MM.1S (cell line): Measurements from ENCODE around the gene MTNR1B.

Experiments
- DNase-seq: peaks from one replicate; pipeline ENCODE4 v3.0.0-alpha.2; 2015
- H2AFZ ChIP-seq: fragments of 300-600 bp; sonication (generic); 2 replicates; pipeline ENCODE4 v1.6.0; 2016; ENCODE audit warnings: antibody characterized with exemption, low read length
- H3F3A ChIP-seq: fragments of 300-600 bp; sonication (generic); 2 replicates; pipeline ENCODE4 v1.6.1; 2016; ENCODE audit warnings: mild to moderate bottlenecking, antibody characterized with exemption, low read length, moderate library complexity, mixed read lengths; ENCODE audit not compliant: insufficient read depth
- H3K27ac ChIP-seq: fragments of 300-600 bp; sonication (generic); 2 replicates; pipeline ENCODE4 v1.5.1; 2016; ENCODE audit warnings: mild to moderate bottlenecking, low read length
- H3K27me3 ChIP-seq: fragments of 300-600 bp; sonication (generic); replicated peaks from 2 replicates; pipeline ENCODE4 v1.6.0; 2016; ENCODE audit warnings: low read length; ENCODE audit not compliant: insufficient read depth
- H3K36me3 ChIP-seq: fragments of 300-600 bp; sonication (generic); replicated peaks from 2 replicates; pipeline ENCODE4 v1.6.1; 2016; ENCODE audit warnings: mild to moderate bottlenecking, low read length, mixed read lengths; ENCODE audit not compliant: insufficient read depth
- H3K4me1 ChIP-seq: fragments of 300-600 bp; sonication (generic); 2 replicates; pipeline ENCODE4 v1.6.1; 2016; ENCODE audit warnings: low read length, mixed read lengths
- H3K4me2 ChIP-seq: fragments of 300-600 bp; sonication (generic); 2 replicates; pipeline ENCODE4 v1.6.0; 2016; ENCODE audit warnings: low read depth, low read length
- H3K4me3 ChIP-seq: fragments of 300-600 bp; sonication (generic); 2 replicates; pipeline ENCODE4 v1.5.1; 2016; ENCODE audit warnings: low read length, mixed read lengths
- H3K79me2 ChIP-seq: fragments of 300-600 bp; sonication (generic); 2 replicates; pipeline ENCODE4 v1.6.1; 2016; ENCODE audit warnings: mixed run types, low read length, mixed read lengths
- H3K9ac ChIP-seq: fragments of 300-600 bp; sonication (generic); 2 replicates; pipeline ENCODE4 v1.6.1; 2016; ENCODE audit warnings: low read length, mixed read lengths
- H3K9me2 ChIP-seq: fragments of 300-600 bp; sonication (generic); replicated peaks from 2 replicates; pipeline ENCODE4 v1.6.1; 2016; ENCODE audit warnings: mild to moderate bottlenecking, low read length, mixed read lengths; ENCODE audit not compliant: insufficient read depth
- H3K9me3 ChIP-seq: fragments of 300-600 bp; sonication (generic); replicated peaks from 2 replicates; pipeline ENCODE4 v1.6.1; 2016; ENCODE audit warnings: mild to moderate bottlenecking, low read length, mixed read lengths; ENCODE audit not compliant: insufficient read depth
- H4K20me1 ChIP-seq: fragments of 300-600 bp; sonication (generic); 2 replicates; pipeline ENCODE4 v1.6.1; 2016; ENCODE audit warnings: mild to moderate bottlenecking, low read length, moderate library complexity, mixed read lengths; ENCODE audit not compliant: insufficient read depth
- CTCF ChIP-seq: fragments of 300-600 bp; sonication (generic); IDR thresholded peaks from 2 replicates; pipeline ENCODE4 v1.5.1; 2016; ENCODE audit warnings: antibody characterized with exemption, low read length, mixed read lengths
- EZH2 ChIP-seq: fragments of 300-600 bp; sonication (generic); optimal IDR thresholded peaks from 2 replicates; pipeline ENCODE3; 2017; ENCODE audit warnings: low read depth, mild to moderate bottlenecking, antibody characterized with exemption, low read length, mixed read lengths
- EZH2phosphoT487 ChIP-seq: fragments of 300-600 bp; sonication (generic); IDR thresholded peaks from 2 replicates; pipeline ENCODE4 v1.6.1; 2018; ENCODE audit warnings: antibody characterized with exemption, low read length

Gene MTNR1B

DNA sequence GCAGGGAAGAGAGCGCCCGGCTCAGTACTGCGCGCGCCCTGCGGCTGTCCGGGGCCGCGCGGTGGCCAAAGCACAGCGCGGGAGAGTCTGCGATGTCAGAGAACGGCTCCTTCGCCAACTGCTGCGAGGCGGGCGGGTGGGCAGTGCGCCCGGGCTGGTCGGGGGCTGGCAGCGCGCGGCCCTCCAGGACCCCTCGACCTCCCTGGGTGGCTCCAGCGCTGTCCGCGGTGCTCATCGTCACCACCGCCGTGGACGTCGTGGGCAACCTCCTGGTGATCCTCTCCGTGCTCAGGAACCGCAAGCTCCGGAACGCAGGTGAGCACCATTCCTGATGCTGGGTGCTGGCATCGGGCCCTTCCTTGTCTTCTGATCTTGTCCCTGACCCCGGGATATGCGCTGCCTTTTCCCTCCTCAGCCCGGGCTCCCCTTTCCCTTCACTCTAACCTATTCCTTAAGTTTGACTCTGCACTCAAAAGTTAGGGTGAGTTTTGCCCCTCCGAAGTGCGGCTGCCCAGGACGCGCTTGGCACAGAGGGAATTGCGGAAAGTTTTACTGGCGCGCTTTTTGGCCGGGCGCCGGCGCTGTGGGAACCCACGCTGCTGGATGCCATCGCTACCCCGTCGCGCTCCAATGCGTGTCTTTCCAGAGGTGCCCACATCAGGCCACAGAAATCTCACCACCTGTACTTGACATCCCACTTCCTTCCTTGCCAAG lies at the start of gene MTNR1B:
MTNR1B (plus strand) TSS at position 18 of the 714 bp plus-strand sequence; CDS start at position 93, 75 bp downstream.
- no peaks in the 10 kb centered on the region for H3K79me2 ChIP-seq
- no peaks in the 10 kb centered on the region for H3K27me3 ChIP-seq
- H3K36me3 ChIP-seq, result no peaks in the 10 kb centered on the region
- H3K9ac ChIP-seq, result no peak within 1 kb of the TSS
- no peaks in the 10 kb centered on the region for H3K9me2 ChIP-seq
- H3K4me2 ChIP-seq, result no peak within 1 kb of the TSS
- no peaks in the 10 kb centered on the region for H3K4me1 ChIP-seq
- H2AFZ ChIP-seq, result no peak within 1 kb of the TSS
- H3F3A ChIP-seq, result no peaks in the 10 kb centered on the region
- no peaks in the 10 kb centered on the region for H3K9me3 ChIP-seq
- TF ChIP-seq CTCF (no peak), EZH2phosphoT487 (no peak), EZH2 (no peak)
- no peak within 1 kb of the TSS for H3K27ac ChIP-seq
- H4K20me1 ChIP-seq, result no peaks in the 10 kb centered on the region
- H3K4me3 ChIP-seq, result no peak within 1 kb of the TSS
- DNase-seq, result no peak

DNA sequence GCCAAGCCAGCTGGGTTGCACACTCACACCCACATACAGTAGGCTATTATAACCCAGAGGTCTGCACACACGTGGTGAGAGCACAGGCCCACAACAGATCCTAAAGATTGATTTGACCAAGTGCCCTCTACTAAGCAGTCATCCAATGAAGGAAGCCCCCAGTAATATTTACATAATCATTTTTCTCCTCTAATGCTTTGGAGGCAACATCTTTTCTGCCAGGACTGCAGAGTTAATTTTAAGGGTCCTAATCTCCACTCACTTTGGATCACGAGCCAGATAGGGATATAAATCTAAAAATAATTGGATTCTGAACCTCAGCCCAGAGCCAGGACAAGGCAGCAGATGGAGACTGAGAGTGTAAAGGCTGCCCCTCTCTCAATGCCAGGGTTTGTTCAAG lies 49.1 kb upstream of the MTNR1B start:
- Histone ChIP-seq H3K4me1 (no peaks in the 10 kb centered on the region), H4K20me1 (no peaks in the 10 kb centered on the region), H3K9me3 (no peaks in the 10 kb centered on the region), H3K4me3 (no peak overlapping the region), H3K9ac (no peak overlapping the region), H3K27ac (no peak overlapping the region), H3K4me2 (no peak overlapping the region), H3K9me2 (no peaks in the 10 kb centered on the region), H2AFZ (no peak overlapping the region), H3K27me3 (no peaks in the 10 kb centered on the region), H3F3A (no peaks in the 10 kb centered on the region), H3K36me3 (no peaks in the 10 kb centered on the region), H3K79me2 (no peaks in the 10 kb centered on the region)
- TF ChIP-seq CTCF (no peak), EZH2 (no peak), EZH2phosphoT487 (no peak)
- DNase-seq, result no peak

DNA sequence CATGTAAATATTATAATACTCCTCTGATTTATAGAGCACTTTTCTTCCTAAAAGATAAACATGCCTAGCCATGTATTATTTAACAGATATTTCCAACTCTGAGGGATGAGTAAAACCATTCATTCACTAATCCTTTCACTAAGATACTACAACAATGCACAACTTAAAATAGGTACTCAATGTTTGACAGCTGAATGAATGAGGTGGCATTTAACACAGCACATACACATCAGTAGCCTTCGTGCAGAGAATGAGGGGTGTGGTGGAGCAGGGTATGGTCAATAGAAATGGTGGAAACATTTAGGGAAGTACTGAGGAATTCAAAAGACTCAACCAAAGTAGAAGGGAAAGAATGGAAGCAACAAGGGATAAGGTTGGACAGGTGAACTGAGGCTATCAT lies 46.7 kb upstream of the MTNR1B start:
- no peak for TF ChIP-seq CTCF
- no peak for TF ChIP-seq EZH2phosphoT487
- no peak for TF ChIP-seq EZH2
- H3K4me3 ChIP-seq, result no peak overlapping the region
- no peaks in the 10 kb centered on the region for H4K20me1 ChIP-seq
- no peak overlapping the region for H3K27ac ChIP-seq
- no peaks in the 10 kb centered on the region for H3K9me2 ChIP-seq
- no peak overlapping the region for H3K9ac ChIP-seq
- H3K27me3 ChIP-seq, result no peaks in the 10 kb centered on the region
- no peak overlapping the region for H3K4me2 ChIP-seq
- H3F3A ChIP-seq, result no peaks in the 10 kb centered on the region
- H3K9me3 ChIP-seq, result no peaks in the 10 kb centered on the region
- DNase-seq, result no peak
- H3K4me1 ChIP-seq, result no peaks in the 10 kb centered on the region
- H3K79me2 ChIP-seq, result no peaks in the 10 kb centered on the region
- H2AFZ ChIP-seq, result no peak overlapping the region
- H3K36me3 ChIP-seq, result no peaks in the 10 kb centered on the region
